H1 (cell line): ENCODE measurements around the gene TDG. TPM values are rescaled to one million over a fixed set of nuclear protein-coding genes. Genes with fewer than 3 reads are reported as not detected.
"Not testable (repeated sequence)": the region's sequence is repeated elsewhere in the genome, so short reads cannot be mapped to it uniquely, and the experiment has no call there.

ENCODE experiments used
- CTCF ChIA-PET: fragments of 300-600 bp; sonication (Branson Sonifier 250); formaldehyde crosslinking; loops from one replicate; lab custom pipeline; 2021; ENCODE audit not compliant: partially characterized antibody; lab: Charles Lee
- POLR2A ChIA-PET: fragments of 300-600 bp; sonication (Branson Sonifier 250); formaldehyde crosslinking; loops from one replicate; lab custom pipeline; 2021; ENCODE audit warnings: inconsistent platforms; ENCODE audit not compliant: partially characterized antibody; lab: Charles Lee
- DNase-seq, 2 experiments: peaks; one replicate each; pipeline versions ENCODE4 v3.0.0 to v3.0.0-alpha.2; 2010 to 2022; ENCODE audit warnings: low spot score in 2 of 2, low read depth in 1 of 2, mixed read lengths in 1 of 2
- FAIRE-seq: peaks from 2 replicates; lab custom pipeline; 2011; peaks lifted over from hg19 to GRCh38; lab: Jason Lieb, UNC
- H2AFZ ChIP-seq: 2 replicates; pipeline ENCODE4 v1.8.1; 2012; ENCODE audit warnings: low read length, inconsistent platforms
- H2AK5ac ChIP-seq: 2 replicates; pipeline ENCODE4 v1.6.1; 2013; ENCODE audit warnings: low read depth, low read length
- H2BK120ac ChIP-seq: replicated peaks from 2 replicates; pipeline ENCODE3; 2013; ENCODE audit warnings: low read depth, low read length, inconsistent platforms
- H2BK12ac ChIP-seq: 2 replicates; pipeline ENCODE4 v1.6.1; 2013; ENCODE audit warnings: low read depth, low read length
- H2BK15ac ChIP-seq: 2 replicates; pipeline ENCODE4 v1.6.1; 2013; ENCODE audit warnings: low read length
- H2BK20ac ChIP-seq: 2 replicates; pipeline ENCODE4 v1.6.1; 2013; ENCODE audit warnings: low read length
- H2BK5ac ChIP-seq: 2 replicates; pipeline ENCODE4 v1.6.1; 2013; ENCODE audit warnings: low read depth, low read length
- H3K14ac ChIP-seq: 2 replicates; pipeline ENCODE4 v1.6.1; 2013; ENCODE audit warnings: inconsistent platforms; ENCODE audit not compliant: insufficient read length
- H3K18ac ChIP-seq: 2 replicates; pipeline ENCODE4 v1.6.1; 2013; ENCODE audit warnings: low read length; ENCODE audit errors: extremely low read depth
- H3K23ac ChIP-seq: 2 replicates; pipeline ENCODE4 v1.6.1; 2013; ENCODE audit warnings: inconsistent platforms; ENCODE audit not compliant: insufficient read length
- H3K23me2 ChIP-seq: 2 replicates; pipeline ENCODE4 v1.6.1; 2013; ENCODE audit warnings: low read depth, low read length
- H3K27ac ChIP-seq: 2 replicates; pipeline ENCODE4 v1.6.1; 2011; ENCODE audit warnings: low read depth, low read length, inconsistent platforms
- H3K27me3 ChIP-seq, 4 experiments: replicated peaks in 1 of 4; 1 replicate in 1 of 4; 2 replicates in 3 of 4; pipeline versions ENCODE4 v1.6.1 to v1.8.1; 2011 to 2013; ENCODE audit warnings: low read length in 3 of 4, mild to moderate bottlenecking in 3 of 4, inconsistent platforms in 2 of 4, mixed read lengths in 2 of 4, moderate library complexity in 1 of 4; ENCODE audit not compliant: control insufficient read depth in 3 of 4, insufficient read depth in 3 of 4; ENCODE audit errors: extremely low read depth in 1 of 4
- H3K36me3 ChIP-seq, 4 experiments: 2 replicates each; pipeline versions ENCODE4 v1.6.1 to v1.8.1; 2011 to 2013; ENCODE audit warnings: mild to moderate bottlenecking in 4 of 4, low read length in 3 of 4, moderate library complexity in 2 of 4, control low read depth in 1 of 4, inconsistent platforms in 1 of 4; ENCODE audit not compliant: insufficient read depth in 4 of 4, control insufficient read depth in 2 of 4
- H3K4ac ChIP-seq: replicated peaks from 2 replicates; pipeline ENCODE3; 2013; ENCODE audit warnings: low read length, low read depth, mixed read lengths, inconsistent platforms; ENCODE audit not compliant: insufficient read length
- H3K4me1 ChIP-seq, 4 experiments: replicated peaks in 1 of 4; 1 replicate in 1 of 4; 2 replicates in 3 of 4; pipeline versions ENCODE4 v1.6.1 to v1.8.1; 2011 to 2013; ENCODE audit warnings: low read length in 3 of 4, inconsistent platforms in 2 of 4, mixed read lengths in 1 of 4; ENCODE audit not compliant: insufficient read depth in 4 of 4, control insufficient read depth in 3 of 4
- H3K4me2 ChIP-seq, 2 experiments: 2 replicates each; pipeline versions ENCODE4 v1.6.1 to v1.8.1; 2011 to 2013; ENCODE audit warnings: low read depth in 2 of 2, low read length in 2 of 2, control low read depth in 1 of 2, inconsistent platforms in 1 of 2, mild to moderate bottlenecking in 1 of 2; ENCODE audit not compliant: insufficient read depth in 1 of 2
- H3K4me3 ChIP-seq, 4 experiments: fragments of 200-600, 300-600 bp in 1 of 4; sonication (generic), shearing (Covaris generic), sonication (Bioruptor Twin) in 1 of 4; 2 replicates each; pipeline versions ENCODE4 v1.5.1 to v1.8.1; 2011 to 2016; ENCODE audit warnings: low read length in 4 of 4, low read depth in 3 of 4, control low read depth in 2 of 4, inconsistent platforms in 2 of 4, mild to moderate bottlenecking in 2 of 4, mixed read lengths in 1 of 4, moderate library complexity in 1 of 4; ENCODE audit not compliant: insufficient read depth in 2 of 4; ENCODE audit errors: extremely low read depth in 1 of 4
- H3K56ac ChIP-seq: replicated peaks from 2 replicates; pipeline ENCODE3; 2013; ENCODE audit warnings: low read depth, mild to moderate bottlenecking, mixed read lengths, low read length, inconsistent platforms; ENCODE audit not compliant: insufficient read length
- H3K79me1 ChIP-seq: 2 replicates; pipeline ENCODE4 v1.6.1; 2013; ENCODE audit warnings: low read depth, low read length, control low read depth
- H3K79me2 ChIP-seq, 2 experiments: 2 replicates each; pipeline versions ENCODE4 v1.6.1 to v1.8.1; 2012 to 2013; ENCODE audit warnings: low read length in 2 of 2, mild to moderate bottlenecking in 2 of 2, inconsistent platforms in 1 of 2; ENCODE audit not compliant: insufficient read depth in 2 of 2, control insufficient read depth in 1 of 2
- H3K9ac ChIP-seq, 4 experiments: replicated peaks in 1 of 4; 1 replicate in 1 of 4; 2 replicates in 3 of 4; pipeline versions ENCODE4 v1.6.1 to v1.8.1; 2011 to 2013; ENCODE audit warnings: low read depth in 3 of 4, low read length in 3 of 4, control low read depth in 2 of 4, mild to moderate bottlenecking in 2 of 4, moderate library complexity in 2 of 4, inconsistent platforms in 1 of 4; ENCODE audit errors: extremely low read depth in 1 of 4
- H3K9me3 ChIP-seq, 2 experiments: 2 replicates each; pipeline versions ENCODE4 v1.6.1 to v1.8.1; 2012 to 2013; ENCODE audit warnings: mild to moderate bottlenecking in 2 of 2, moderate library complexity in 2 of 2, control low read depth in 1 of 2, inconsistent platforms in 1 of 2, low read depth in 1 of 2, low read length in 1 of 2, mixed read lengths in 1 of 2; ENCODE audit not compliant: insufficient read depth in 2 of 2
- H4K20me1 ChIP-seq, 2 experiments: replicated peaks in 1 of 2; 2 replicates each; pipeline versions ENCODE3 to v1.8.1; 2011 to 2013; ENCODE audit warnings: inconsistent platforms in 2 of 2, low read length in 2 of 2, mild to moderate bottlenecking in 1 of 2; ENCODE audit not compliant: insufficient read depth in 2 of 2, control insufficient read depth in 1 of 2
- H4K5ac ChIP-seq: 2 replicates; pipeline ENCODE4 v1.6.1; 2013; ENCODE audit warnings: low read length, low read depth, mixed read lengths, inconsistent platforms; ENCODE audit not compliant: insufficient read length
- H4K8ac ChIP-seq: 2 replicates; pipeline ENCODE4 v1.8.0; 2013; ENCODE audit warnings: mild to moderate bottlenecking, moderate library complexity, low read length, inconsistent platforms; ENCODE audit not compliant: insufficient read depth; ENCODE audit errors: extremely low read depth
- H4K91ac ChIP-seq: replicated peaks from 2 replicates; pipeline ENCODE3; 2013; ENCODE audit warnings: low read length, mixed read lengths, inconsistent platforms; ENCODE audit not compliant: insufficient read length
- WGBS, 2 experiments: shearing (Covaris generic) in 1 of 2; methylation state at CpG; one replicate each; pipeline versions ENCODE4 v1.1.6 to v1.1.7; 2013 to 2015; ENCODE audit warnings: low lambda C conversion rate in 2 of 2, mixed read lengths in 2 of 2, inconsistent platforms in 1 of 2, low coverage in 1 of 2, missing lambda C conversion rate in 1 of 2; ENCODE audit not compliant: insufficient replicate concordance in 2 of 2, insufficient coverage in 1 of 2, insufficient read length in 1 of 2; ENCODE audit errors: extremely low coverage in 1 of 2, missing lambda C conversion rate in 1 of 2; 5-methylcytosine and 5-hydroxymethylcytosine counted together
- polyA plus RNA-seq, 7 experiments: library from polyadenylated mRNA; depleted of rRNA in 3 of 7; stranded (reverse) in 5 of 7; unstranded in 2 of 7; fragments of >200 nt in 5 of 7; fragments of 200-250 nt in 2 of 7; gene quantifications; 1 replicate in 5 of 7; 2 replicates in 1 of 7; 4 replicates in 1 of 7; pipeline versions ENCODE4 v1.2.1 to v1.2.3, GENCODE V29; 2011 to 2013; ENCODE audit warnings: missing spikeins in 2 of 7, mixed read lengths in 2 of 7
- total RNA-seq: library from RNA; stranded (reverse); fragmentation: NEBNext Ultra II Directional; extraction: Animal tissue kit (Norgen Biotek cat#: 25700); gene quantifications from 2 replicates; pipeline ENCODE4 v1.2.1, GENCODE V29; 2021

The TDG gene
- total and polyA plus RNA-seq, 2 of the 8 experiments (the other 6 are each of a cell fraction or from before 2014, with no cell fraction given) = 22.7 to 47.8 TPM

- H3K56ac ChIP-seq, H3K27me3 ChIP-seq, H3K4me3 ChIP-seq, H2AFZ ChIP-seq, H4K5ac ChIP-seq, H4K91ac ChIP-seq, H3K36me3 ChIP-seq, CTCF ChIA-PET, H2BK20ac ChIP-seq, H3K4me2 ChIP-seq, H3K9me3 ChIP-seq, H3K9ac ChIP-seq, H4K20me1 ChIP-seq, H3K4me1 ChIP-seq, H3K23me2 ChIP-seq, H3K14ac ChIP-seq, H2BK120ac ChIP-seq, H2BK15ac ChIP-seq, H3K27ac ChIP-seq, FAIRE-seq, H2AK5ac ChIP-seq, H2BK12ac ChIP-seq, H3K18ac ChIP-seq, H4K8ac ChIP-seq, POLR2A ChIA-PET, H3K23ac ChIP-seq, H3K4ac ChIP-seq, H3K79me1 ChIP-seq, H3K79me2 ChIP-seq, DNase-seq, H2BK5ac ChIP-seq: not testable (repeated sequence)
- WGBS, 2 experiments = 82% methylated on average over 1 of the region's 1 CpG; no CpG with 5 or more reads in 1 of the 2 experiments
Observed at GRCh38 chr12:104021862-104022261, 56.2 kb downstream of the TDG start.
